A673 (cell line): Measurements from ENCODE around the gene NOL8. TPM values are rescaled to one million over a fixed set of nuclear protein-coding genes. Genes with fewer than 3 reads are reported as not detected.

ENCODE experiments used
- BruUV-seq: library from RNA; stranded (reverse); fragments of 400-500 nt; replicated peaks from 2 replicates; lab custom pipeline; 2021; lab: Mats Ljungman, UMichigan
- CTCF ChIA-PET: fragments of 300-600 bp; sonication (Branson Sonifier 250); formaldehyde crosslinking; loops from one replicate; lab custom pipeline; 2022; ENCODE audit warnings: antibody characterized with exemption; lab: Charles Lee
- POLR2A ChIA-PET: fragments of 300-600 bp; sonication (Branson Sonifier 250); formaldehyde crosslinking; loops from one replicate; lab custom pipeline; 2022; ENCODE audit warnings: antibody characterized with exemption; ENCODE audit not compliant: low non-redundant PET; lab: Charles Lee
- DNase-seq: peaks from one replicate; pipeline ENCODE4 v3.0.0-alpha.2; 2015; ENCODE audit warnings: low spot score
- H3K27ac ChIP-seq: fragments of 200-600 bp; sonication (generic); 2 replicates; pipeline ENCODE4 v1.5.1; 2016; ENCODE audit warnings: mixed run types, low read depth, mild to moderate bottlenecking, mixed read lengths, antibody characterized with exemption, low read length; ENCODE audit not compliant: poor library complexity, severe bottlenecking
- H3K27me3 ChIP-seq: fragments of 200-600 bp; sonication (generic); replicated peaks from 2 replicates; pipeline ENCODE4 v1.6.1; 2017; ENCODE audit warnings: mixed run types, low read depth, mild to moderate bottlenecking, mixed read lengths, antibody characterized with exemption, low read length; ENCODE audit not compliant: insufficient read depth, poor library complexity
- H3K36me3 ChIP-seq: fragments of 200-600 bp; sonication (generic); 2 replicates; pipeline ENCODE4 v1.6.1; 2016; ENCODE audit warnings: mixed run types, mild to moderate bottlenecking, mixed read lengths, antibody characterized with exemption, low read length; ENCODE audit not compliant: insufficient read depth, poor library complexity, severe bottlenecking
- H3K4me1 ChIP-seq: fragments of 200-600 bp; sonication (generic); 2 replicates; pipeline ENCODE4 v1.6.1; 2017; ENCODE audit warnings: mixed run types, mild to moderate bottlenecking, mixed read lengths, antibody characterized with exemption, low read length; ENCODE audit not compliant: insufficient read depth, poor library complexity, severe bottlenecking
- H3K4me3 ChIP-seq: fragments of 200-600 bp; sonication (generic); 2 replicates; pipeline ENCODE4 v1.5.1; 2016; ENCODE audit warnings: low read depth, mixed run types, mild to moderate bottlenecking, mixed read lengths, low read length; ENCODE audit not compliant: poor library complexity, severe bottlenecking
- H3K9me3 ChIP-seq: fragments of 200-600 bp; sonication (generic); 2 replicates; pipeline ENCODE4 v1.6.1; 2016; ENCODE audit warnings: mixed run types, low read depth, mild to moderate bottlenecking, mixed read lengths, antibody characterized with exemption, low read length; ENCODE audit not compliant: poor library complexity, severe bottlenecking
- EZH2 ChIP-seq: fragments of 200-600 bp; sonication (generic); IDR thresholded peaks from 2 replicates; pipeline ENCODE4 v1.6.1; 2017; ENCODE audit warnings: borderline replicate concordance, low read depth, mild to moderate bottlenecking, mixed read lengths, antibody characterized with exemption, low read length; ENCODE audit not compliant: poor library complexity, severe bottlenecking
- intact Hi-C: fragments of 100-400 bp; cut with micrococcal nuclease; formaldehyde crosslinking; loops from one replicate; pipeline ENCODE4 v1.10.0; 2022; ENCODE audit not compliant: unreplicated experiment
- total RNA-seq: library from RNA; stranded (reverse); gene quantifications from 2 replicates; pipeline ENCODE4 v1.2.3, GENCODE V29; 2021
- TF ChIP-seq, protein P1 (sequence below): fragments of 300-800, 200-600 bp; sonication (generic); conservative IDR thresholded peaks from 2 replicates; pipeline ENCODE4 v1.5.1; 2017; ENCODE audit warnings: low read depth, mild to moderate bottlenecking, antibody characterized with exemption, low read length, moderate library complexity, mixed read lengths

Gene NOL8
- total RNA-seq, 1 experiment from 2014 or later, result 59.7 TPM

DNA sequence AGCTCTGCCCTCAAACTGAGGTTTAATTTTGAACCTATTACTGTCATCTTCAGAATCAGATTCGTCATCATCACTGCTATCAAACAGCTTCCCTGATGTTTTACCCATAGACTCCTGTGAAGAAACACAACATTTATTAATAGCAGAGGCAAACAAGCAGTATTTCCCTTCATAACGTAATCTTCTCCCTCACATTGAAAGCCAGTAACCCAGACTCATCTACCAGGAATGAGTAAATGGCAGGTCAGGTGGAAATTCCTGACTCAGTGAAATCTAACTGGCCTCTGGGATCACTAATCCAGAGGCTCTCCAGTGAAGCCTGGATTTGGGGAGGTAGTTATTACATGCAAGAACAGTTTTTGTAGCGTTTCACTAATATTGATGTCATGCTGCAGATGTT, 14.6 kb downstream of the NOL8 start:
- no TSS peak for BruUV-seq
- H3K27ac ChIP-seq, result no peak overlapping the region
- H3K9me3 ChIP-seq, result no peaks in the 10 kb centered on the region
- peaks cover 60% of the 10 kb centered on the region for H3K36me3 ChIP-seq
- DNase-seq, result no peak
- CTCF ChIA-PET, result no interaction called here
- no peak overlapping the region for H3K4me3 ChIP-seq
- no peaks in the 10 kb centered on the region for H3K27me3 ChIP-seq
- POLR2A ChIA-PET, result no interaction called here
- H3K4me1 ChIP-seq, result no peaks in the 10 kb centered on the region
- intact Hi-C loops, result no loop called here
- TF ChIP-seq, protein P1, sequence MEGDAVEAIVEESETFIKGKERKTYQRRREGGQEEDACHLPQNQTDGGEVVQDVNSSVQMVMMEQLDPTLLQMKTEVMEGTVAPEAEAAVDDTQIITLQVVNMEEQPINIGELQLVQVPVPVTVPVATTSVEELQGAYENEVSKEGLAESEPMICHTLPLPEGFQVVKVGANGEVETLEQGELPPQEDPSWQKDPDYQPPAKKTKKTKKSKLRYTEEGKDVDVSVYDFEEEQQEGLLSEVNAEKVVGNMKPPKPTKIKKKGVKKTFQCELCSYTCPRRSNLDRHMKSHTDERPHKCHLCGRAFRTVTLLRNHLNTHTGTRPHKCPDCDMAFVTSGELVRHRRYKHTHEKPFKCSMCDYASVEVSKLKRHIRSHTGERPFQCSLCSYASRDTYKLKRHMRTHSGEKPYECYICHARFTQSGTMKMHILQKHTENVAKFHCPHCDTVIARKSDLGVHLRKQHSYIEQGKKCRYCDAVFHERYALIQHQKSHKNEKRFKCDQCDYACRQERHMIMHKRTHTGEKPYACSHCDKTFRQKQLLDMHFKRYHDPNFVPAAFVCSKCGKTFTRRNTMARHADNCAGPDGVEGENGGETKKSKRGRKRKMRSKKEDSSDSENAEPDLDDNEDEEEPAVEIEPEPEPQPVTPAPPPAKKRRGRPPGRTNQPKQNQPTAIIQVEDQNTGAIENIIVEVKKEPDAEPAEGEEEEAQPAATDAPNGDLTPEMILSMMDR, result no peak
- TF ChIP-seq EZH2, result no peak

- ChIA-PET POLR2A (interaction anchor here (0.7 kb wide), 1 partner anchor 304 kb away, joined by 3 read pairs; no protein-coding TSS in a partner anchor), CTCF (no interaction called here)
- BruUV-seq, result no TSS peak
- DNase-seq, result no peak
- Histone ChIP-seq H3K4me1 (no peaks in the 10 kb centered on the region), H3K36me3 (peaks cover 70% of the 10 kb centered on the region), H3K9me3 (no peaks in the 10 kb centered on the region), H3K27me3 (no peaks in the 10 kb centered on the region), H3K27ac (no peak overlapping the region), H3K4me3 (no peak overlapping the region)
- intact Hi-C loops, result no loop called here
- no peak for TF ChIP-seq EZH2
- TF ChIP-seq, protein P1, result no peak
These were observed 16.3 kb downstream of the NOL8 start for GRCh38 chr9:92308893-92309292.

- H3K4me3 ChIP-seq, result no peak overlapping the region
- POLR2A ChIA-PET, result no interaction called here
- no peak for DNase-seq
- peaks cover 87% of the 10 kb centered on the region for H3K36me3 ChIP-seq
- CTCF ChIA-PET, result no interaction called here
- TF ChIP-seq, protein P1, result no peak
- TF ChIP-seq EZH2, result no peak
- no peak overlapping the region for H3K27ac ChIP-seq
- H3K27me3 ChIP-seq, result no peaks in the 10 kb centered on the region
- H3K9me3 ChIP-seq, result no peaks in the 10 kb centered on the region
- BruUV-seq, result no TSS peak
- intact Hi-C loops, result no loop called here
- H3K4me1 ChIP-seq, result no peaks in the 10 kb centered on the region
These were observed 24.2 kb downstream of the NOL8 start for GRCh38 chr9:92300936-92301335.
